ENCODE measurements around the gene TRPC3.
A peak's percentile ranks its signal among the peaks of the same experiment; 100 is the strongest.

TRPC3 gene

GRCh38 chr4:121951521-121952110 is at the start of gene TRPC3:
TSS of gene TRPC3 (minus strand) at chr4:121952060. CDS start at chr4:121951680, 380 bp downstream.
- no peak for DNase-seq

DNA sequence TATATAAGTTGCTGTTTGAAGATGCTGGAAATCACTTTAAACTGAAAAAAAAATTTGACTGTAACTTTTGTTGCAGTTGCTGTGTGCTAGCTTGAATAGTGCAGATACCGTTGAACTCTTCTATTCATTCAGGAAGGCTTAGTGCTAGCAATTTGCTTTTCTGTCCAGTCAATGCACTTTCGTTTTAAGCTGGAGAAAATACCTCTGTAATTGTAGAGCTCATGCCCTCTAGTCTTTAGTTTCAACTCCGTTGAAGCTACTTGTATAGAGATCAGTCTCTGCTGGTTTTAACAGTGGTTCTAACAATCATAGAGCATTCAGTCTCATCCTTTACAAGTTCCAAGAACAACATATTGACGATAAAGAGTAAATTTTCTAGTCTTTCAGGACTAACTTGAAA is 49.0 kb upstream of the TRPC3 start:
- DNase-seq: no peak

DNA sequence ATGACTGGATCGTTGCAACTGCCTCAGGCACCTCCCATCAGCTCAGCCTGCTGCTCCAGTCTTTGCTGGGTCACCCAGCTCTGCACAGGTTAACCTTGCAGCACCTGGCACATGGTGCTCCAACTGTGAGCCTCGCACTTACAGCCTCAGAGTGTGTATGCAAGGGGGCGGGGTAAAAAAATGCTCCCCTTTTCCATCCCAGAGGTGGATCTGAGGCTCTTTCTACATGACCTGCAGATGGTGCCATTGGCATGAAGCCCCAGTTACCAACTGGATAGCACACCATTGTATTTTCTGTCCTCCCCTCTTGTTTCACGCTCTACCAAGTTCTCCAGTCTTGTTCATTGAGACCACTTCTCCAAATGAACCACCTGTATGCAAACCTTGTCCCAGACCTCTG is 46.2 kb upstream of the TRPC3 start:
- no peak for DNase-seq

DNA sequence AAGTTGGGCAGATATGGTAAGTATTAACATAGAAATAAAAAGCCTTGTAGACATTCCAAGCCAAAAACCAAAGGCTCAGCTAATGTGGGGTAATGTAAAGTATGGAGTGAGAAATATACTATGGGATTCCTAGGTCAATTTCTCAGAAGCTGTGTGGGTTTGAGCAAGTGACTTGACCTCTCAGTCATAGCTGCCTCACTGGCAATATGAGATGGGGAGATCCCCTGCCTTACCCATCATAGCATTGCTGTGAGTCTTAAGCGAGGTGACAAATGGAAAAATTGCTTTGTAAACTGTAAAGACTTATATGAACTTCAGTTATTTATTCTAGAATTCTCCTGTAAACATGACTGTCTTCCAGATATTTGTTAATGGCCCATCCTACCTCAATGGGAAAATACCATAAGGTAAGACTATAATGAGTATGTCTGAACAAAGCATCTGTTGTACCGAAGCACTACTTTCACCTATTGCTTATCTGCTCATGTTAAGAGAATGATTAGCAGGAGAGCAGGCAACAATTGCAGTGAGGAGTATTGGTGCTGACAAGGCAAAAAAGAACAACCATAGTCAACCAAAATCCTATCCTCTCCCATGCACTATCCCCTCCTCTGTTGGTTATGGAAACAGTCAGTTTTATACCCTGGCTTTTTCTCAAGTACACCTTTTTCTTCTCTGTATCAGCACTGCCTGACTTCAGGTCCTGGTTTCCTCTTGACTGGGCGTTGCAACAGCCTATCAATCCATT is 44.1 kb upstream of the TRPC3 start:
- no peak for DNase-seq

DNA sequence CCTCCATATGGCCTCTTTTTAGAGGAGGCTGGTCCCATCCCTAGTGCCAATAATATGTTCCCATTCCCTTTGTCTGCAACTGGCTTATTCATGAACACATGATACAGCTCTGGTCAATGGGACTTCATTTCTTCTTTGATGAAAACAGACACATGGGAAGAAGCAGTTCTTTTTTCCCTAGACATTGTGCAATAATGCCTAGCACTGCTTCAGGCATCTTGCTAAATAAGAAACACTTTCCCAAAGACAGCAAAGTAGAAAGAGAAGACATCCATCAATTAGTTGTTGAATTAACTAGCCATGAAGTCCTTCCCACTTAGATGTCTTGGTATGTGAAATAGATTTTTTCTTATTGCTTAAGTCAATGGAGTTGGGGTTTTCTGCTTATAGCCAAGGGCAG is 40.1 kb upstream of the TRPC3 start:
- no peak for DNase-seq

DNA sequence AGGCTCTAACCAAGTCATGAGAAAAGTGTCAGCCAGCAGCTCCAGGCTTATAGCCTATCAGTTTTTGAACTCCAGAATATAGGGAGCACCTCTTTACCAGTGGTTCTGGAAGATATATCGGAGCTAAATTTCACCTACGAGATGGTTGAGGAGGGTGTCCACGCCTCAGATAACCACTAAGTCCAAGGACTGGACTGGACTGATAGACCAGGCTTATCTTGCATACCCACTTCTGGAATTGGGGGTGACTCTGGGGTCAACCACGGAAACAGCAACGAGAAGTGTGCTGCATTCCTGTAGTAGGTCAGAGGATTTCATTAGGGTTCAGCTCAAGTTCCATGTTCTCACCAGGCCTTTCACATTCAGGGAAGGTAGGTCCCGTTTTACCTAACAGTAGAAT is 38.6 kb upstream of the TRPC3 start:
- DNase-seq: no peak

DNA sequence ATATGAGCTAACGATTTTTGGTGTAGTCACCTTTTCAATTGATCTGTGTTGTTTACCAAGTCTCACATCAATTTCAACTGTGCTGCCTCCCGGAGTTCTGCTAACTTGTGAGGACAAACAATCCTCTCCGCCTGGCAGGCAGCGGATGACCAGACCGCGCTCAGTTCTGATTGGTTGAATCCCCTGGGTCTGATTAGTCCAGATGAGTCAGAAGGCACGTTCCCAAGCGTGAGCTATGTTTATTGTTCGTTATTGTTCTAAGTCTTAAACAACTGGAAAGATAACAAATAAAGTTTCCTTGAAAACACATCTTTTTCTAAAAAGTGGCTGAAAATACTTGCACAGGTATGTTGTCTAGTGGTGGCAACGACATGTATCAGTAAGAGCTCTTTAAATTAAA is 37.9 kb upstream of the TRPC3 start:
- DNase-seq: no peak

DNA sequence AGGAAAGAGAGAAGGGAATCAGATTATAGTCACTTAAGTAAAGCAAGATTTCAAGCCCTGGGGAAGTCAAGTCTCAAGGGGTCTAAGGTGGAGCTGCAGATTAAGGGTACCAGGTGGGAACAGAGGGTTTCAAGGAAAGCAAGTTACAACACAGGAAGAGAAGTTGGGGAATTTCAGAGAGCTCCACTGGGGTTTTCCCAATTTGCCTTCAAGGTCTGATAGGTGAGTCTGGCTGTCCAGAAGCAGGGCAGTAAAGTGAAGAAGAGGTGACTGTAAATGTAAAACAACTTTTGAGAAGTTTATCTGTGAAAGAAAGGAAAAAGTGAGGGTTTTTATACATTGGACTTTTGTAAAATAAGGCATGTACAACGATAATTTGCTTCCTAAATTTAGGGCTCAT is 37.1 kb upstream of the TRPC3 start:
- no peak for DNase-seq

DNA sequence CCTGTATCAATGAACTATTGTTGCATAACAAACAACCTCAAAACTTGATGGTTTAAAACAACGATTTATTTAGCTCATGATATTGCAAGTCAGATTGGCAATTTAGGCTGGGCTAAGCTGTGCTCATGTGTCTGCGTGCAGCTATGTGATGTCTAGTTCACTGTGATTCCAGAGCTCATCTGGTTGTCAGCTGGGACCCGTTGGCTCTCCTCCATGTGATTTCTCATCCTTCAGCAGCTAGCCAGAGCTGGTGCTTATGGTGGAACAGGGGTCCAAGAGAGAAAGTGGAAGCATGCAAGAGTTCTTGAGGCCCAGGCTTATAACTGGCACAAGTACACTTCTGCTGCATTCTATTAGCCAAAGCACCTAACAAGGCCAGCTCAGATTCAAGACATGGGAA is 28.8 kb upstream of the TRPC3 start:
- no peak for DNase-seq

DNA sequence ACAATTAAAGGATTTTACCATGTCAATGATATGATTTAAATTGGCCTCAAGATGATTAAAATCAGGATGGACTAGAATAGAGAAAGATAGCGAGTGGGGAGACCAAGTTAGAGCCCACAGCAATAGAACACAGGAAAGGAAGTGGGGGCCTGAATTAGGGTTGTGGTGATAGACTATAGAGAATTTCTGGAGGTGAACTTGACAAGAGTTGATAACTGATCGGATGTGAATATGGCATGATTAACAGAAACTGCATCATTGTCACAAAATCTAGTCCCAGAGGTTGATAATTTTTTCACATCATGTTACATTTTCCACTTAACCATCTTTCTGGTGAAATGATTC is 26.3 kb upstream of the TRPC3 start:
- DNase-seq: no peak

DNA sequence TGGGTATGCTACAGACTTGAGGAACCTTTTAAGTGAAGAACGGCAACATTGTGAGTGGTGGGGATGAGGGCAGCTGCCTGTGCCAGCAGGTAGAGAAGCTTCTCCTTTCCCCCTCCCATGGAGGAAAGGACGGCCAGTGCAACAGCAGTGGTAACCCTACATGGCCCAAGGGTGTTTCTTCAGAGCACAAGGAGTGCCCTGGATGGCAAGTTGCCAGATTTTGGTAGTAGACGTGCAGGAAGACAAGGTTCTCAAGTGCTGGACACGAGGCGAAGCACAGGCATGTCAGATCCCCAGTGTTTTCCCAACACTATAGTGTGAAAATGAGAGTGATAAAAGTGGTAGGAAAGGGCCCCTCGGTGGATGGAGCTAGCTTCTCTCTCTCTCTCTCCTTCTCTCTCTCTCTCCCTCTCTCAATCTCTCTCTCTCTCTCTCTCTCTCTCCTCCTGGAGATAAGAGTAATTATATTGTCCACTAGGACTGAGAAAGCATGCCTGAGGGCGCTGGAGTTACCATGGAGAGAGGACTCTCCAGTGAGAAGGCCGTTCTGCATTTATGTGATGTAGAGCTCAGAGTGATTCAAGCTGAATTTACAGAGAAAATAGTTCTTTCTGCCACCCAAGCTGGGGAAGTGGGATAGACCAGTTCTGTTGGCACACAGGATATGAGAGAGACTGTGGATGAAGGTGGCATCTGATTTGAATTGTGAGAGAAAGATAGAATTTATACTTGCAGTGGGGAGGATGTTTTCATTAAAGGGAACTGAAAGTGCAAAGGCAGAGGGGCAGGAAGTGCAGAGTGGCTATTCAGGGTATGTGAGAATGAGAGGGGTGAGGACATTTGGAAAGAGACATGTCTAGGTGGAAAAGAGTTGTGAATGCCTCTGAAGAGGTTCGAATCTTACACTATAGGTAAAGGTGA is 25.7 kb upstream of the TRPC3 start:
- DNase-seq: no peak

- no peak for DNase-seq
Measured at GRCh38 chr4:121975784-121976183, 23.9 kb upstream of the TRPC3 start.

DNA sequence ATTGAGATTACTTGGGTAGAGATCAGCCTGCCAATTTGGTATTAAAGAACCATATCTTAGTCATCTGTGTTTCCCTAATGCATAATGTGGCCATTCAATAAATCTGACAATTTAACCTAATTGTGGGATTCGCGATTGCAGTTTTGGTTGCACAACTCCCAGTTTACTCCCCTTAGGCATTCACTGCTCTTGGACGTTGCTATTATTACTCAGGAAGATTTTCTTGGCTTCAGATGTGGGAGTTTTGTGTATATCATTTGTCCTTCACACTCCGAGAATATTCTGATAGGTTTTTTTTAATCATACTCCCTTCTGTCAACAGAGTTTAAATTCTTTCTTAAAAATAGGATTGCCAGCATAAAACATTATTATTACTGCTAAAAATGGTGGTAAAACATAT is 22.0 kb upstream of the TRPC3 start:
- DNase-seq: no peak

GRCh38 chr4:121968859-121969258 is 17.0 kb upstream of the TRPC3 start:
- DNase-seq: no peak

DNA sequence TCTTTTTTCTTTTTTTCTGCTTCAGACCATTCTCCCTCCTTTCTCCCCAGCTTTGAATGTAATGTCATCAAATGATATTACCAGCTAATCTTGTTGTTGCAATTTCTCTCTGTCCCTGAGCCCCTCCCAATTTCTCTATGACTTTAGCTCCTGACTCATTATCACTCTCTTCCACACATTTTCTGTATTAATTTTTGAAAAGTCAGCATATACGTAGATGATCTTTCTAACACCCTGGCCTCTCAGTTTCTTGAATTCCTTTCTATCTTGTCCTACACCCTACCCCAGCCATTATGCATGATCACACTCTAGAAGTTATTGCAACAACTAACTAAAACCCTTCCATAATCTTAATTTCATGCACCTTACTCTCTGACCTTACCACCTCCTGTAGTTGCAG is 13.1 kb upstream of the TRPC3 start:
- DNase-seq: no peak

GRCh38 chr4:121960818-121961217 is 9.0 kb upstream of the TRPC3 start:
- DNase-seq: no peak

DNA sequence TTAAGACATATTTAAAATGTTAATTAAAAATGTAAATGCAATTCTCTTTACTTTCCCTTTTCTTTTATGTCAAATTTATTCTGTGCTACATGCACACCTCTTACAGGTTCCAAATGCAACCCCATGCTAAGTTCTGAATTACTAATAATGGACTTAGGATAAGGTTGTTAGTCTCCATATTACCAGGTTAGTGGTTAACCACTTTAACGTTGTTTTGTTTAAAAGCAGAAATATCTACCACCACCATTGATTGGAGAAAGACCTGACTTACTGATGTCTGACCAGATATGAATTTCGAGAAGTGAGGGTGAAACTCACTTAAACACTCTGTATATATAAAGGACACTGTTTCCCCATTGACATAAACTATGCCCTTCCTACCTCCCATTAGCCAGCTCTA is 6.9 kb upstream of the TRPC3 start:
- DNase-seq: no peak

DNA sequence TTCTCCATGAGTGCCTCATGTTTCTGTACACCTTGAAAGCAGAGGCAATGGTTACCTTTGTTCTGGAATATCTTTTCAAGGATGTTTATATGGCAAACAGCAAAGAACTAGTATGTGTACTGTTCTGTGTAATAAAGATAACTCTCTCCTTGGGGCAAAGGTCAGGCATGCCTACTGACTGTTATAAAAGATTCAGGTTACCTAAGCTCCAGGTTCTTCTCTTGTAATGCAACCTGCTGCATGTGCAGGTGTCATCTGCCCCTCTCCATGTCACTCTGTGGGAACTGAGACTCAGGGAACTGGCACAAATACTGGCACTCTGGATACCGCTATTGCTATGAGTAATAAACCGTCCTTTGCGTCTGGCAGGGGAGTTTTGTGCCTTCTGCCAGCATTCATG is 5.4 kb upstream of the TRPC3 start:
- no peak for DNase-seq

- no peak for DNase-seq
Measured at GRCh38 chr4:121953860-121954259, 2.0 kb upstream of the TRPC3 start.

- no peak for DNase-seq
Measured at GRCh38 chr4:121952290-121952689, 430 bp upstream of the TRPC3 start.

DNA sequence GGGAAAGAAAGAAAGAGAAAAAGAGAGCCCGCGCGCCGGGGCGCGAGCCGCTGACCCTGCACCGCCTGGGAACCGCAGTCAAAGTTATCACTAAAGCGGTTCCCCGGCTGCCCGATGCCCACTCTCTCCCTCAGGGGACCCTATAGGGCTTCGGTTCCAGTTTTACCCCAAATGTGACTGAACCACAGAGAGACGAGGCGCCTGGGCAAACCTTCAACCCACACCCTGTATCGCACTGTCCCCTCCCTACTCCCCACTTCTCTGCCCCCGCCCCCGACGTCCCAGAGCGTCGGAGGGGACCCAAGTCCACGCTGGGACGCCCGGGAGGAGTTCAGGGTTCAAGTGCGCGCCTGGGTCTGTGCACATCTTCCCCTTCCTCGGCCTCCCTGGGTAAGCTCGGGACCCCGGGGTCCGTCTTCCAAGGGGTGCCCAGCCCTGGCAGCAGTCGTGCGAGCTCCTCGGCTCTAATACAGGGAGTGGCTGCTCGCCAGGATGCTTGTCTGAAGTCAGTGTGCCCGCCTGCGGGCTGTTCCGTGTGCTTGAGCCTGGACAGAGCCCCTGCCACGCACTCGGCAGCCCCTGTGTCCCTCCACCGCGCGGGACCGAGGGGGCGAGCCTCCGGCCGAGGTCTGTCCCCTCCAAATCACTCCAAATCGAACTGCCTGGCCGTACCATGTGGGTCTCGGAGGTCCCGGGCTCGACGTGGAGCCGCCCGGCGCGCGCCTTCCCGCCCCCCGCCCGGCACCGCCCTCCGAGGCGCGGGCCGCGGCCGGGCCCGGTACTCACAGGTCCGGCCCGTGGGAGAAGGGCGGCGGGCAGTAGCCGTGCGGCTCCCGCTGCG is 960 bp downstream of the TRPC3 start:
- DNase-seq: no peak

DNA sequence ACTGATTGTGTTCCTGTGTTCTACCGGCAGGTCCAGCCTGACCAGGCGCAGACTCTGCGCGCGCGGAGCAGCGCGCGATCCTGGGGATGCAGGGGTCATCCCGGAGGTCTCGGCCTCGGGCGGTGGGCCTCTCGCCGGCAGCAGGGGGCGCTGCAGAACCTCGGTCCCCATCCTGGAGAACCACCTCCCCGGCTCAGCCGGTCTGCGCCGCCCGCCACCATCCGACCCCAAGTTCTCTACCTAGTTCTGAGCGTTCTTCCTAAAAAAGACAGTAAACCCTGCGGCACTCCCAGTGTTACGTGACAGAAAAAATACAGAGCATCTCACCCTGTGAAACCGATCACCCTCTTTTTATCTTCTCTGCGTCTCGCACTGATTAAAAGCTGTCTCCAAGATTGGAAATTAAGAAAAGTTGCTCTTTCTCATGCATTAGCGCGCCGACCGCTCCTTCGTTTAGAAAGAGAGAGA is 1.6 kb downstream of the TRPC3 start:
- peak; percentile 78 for DNase-seq

GRCh38 chr4:121946644-121947043 is 5.2 kb downstream of the TRPC3 start:
- no peak for DNase-seq

All from activated gamma-delta T cell treated with Interleukin-2 at 50 U/mL for 16 hours (primary cell).